Endothelial cell of umbilical vein (primary cell): ENCODE data around the gene SOCS7.

Source experiments
- CTCF ChIP-seq, 2 donors: IDR thresholded peaks; 1 replicate in 1 of 2; 2 replicates in 1 of 2; pipeline ENCODE4 v1.5.1; 2011; ENCODE audit warnings: low read length in 2 of 2, mild to moderate bottlenecking in 2 of 2, moderate library complexity in 2 of 2, control low read depth in 1 of 2, inconsistent platforms in 1 of 2, low read depth in 1 of 2; ENCODE audit not compliant: insufficient read depth in 1 of 2; ENCODE audit errors: extremely low read depth in 1 of 2
- EZH2 ChIP-seq: IDR thresholded peaks from 2 replicates; pipeline ENCODE4 v1.6.1; 2012; ENCODE audit warnings: borderline replicate concordance, low read depth, mild to moderate bottlenecking, moderate library complexity, low read length, inconsistent platforms; ENCODE audit not compliant: severe bottlenecking
- MAX ChIP-seq: IDR thresholded peaks from 2 replicates; pipeline ENCODE4 v1.6.1; 2011; ENCODE audit not compliant: insufficient read depth, insufficient read length
- POLR2AphosphoS5 ChIP-seq: IDR thresholded peaks from 2 replicates; pipeline ENCODE4 v1.6.1; 2012; ENCODE audit warnings: low read depth, mild to moderate bottlenecking, control low read depth, low read length, moderate library complexity; ENCODE audit not compliant: insufficient read depth

DNA sequence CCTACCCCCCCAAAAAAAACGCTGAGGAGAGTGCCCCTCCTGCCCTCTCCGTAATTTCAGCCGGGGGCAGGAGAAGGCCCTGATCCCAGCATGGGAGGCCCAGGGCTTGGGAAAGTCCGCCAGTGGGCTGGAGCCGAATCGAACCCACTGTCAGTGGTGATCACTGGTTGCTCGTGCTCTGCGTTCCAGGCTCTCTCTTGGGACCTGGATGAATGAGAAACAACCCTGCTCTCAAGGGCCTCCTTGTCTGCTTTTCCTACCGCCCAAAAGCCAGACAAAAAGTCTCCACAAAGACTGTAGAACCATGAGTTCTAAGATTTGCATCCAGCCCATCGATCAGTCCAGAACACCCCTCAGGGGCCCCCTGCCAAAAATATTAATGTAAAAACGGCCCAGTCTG, 84.7 kb downstream of the SOCS7 start:
- TF ChIP-seq CTCF (IDR thresholded peaks at IDR 0.05; ENCODE audit: extremely low read depth in 1 of 2, insufficient read depth in 1 of 2, low read depth in 1 of 2, low read length in 2 of 2) (no peak), EZH2 (no peak), MAX (no peak), POLR2AphosphoS5 (no peak)
